ENCODE results near the gene E2F2.

GRCh38 chr1:23472351-23473036 is 58.5 kb downstream of the E2F2 start:
- TF ChIP-seq EP300 (IDR thresholded peaks at IDR 0.05; ENCODE audit: low read depth in 2 of 2, low read length in 2 of 2) = peak in 1 of 2 experiments; percentile 8; a peak in 1 of 4 replicates
- no peak for TF ChIP-seq EP300 (CRISPR knock-in tag; IDR thresholded peaks at IDR 0.05; ENCODE audit: borderline replicate concordance)
- no peak for TF ChIP-seq KAT7 (CRISPR knock-in tag; IDR thresholded peaks at IDR 0.05; ENCODE audit: borderline replicate concordance)
- no peak for TF ChIP-seq ZNF280B (CRISPR knock-in tag; IDR thresholded peaks at IDR 0.05; ENCODE audit: borderline replicate concordance)

All from HepG2 (cell line).